ENCODE results near the gene MARK2. TPM values are rescaled to one million over a fixed set of nuclear protein-coding genes. Genes with fewer than 3 reads are reported as not detected.

MARK2 gene
- polyA plus RNA-seq, 1 of the 3 experiments (the other 2 are of a cell fraction) = 18.8 TPM

DNA sequence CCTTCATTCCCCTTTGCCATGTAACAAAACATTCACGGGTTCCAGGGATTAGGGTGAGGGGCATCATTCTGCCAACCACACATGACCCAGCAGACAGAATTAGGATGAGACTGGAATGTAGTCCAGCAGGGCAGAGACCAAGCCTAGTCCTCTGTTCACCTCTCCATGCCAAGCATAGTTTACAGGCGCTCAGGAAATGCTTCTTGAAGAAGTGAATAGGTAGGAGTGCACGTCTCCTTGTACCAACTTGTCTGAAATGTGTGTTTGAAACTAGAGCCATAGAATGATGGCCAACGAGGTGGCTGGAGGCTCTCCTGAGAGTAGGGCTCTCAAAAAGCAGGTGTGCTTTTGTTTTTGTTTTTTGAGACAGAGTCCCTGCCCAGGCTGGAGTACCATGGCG is 17.5 kb upstream of the MARK2 start:
- no peaks in the 10 kb centered on the region for H3K9me2 ChIP-seq
- peaks cover 23% of the 10 kb centered on the region for H3K79me2 ChIP-seq (ENCODE audit: insufficient read depth)
- no peak overlapping the region for H3K27ac ChIP-seq (ENCODE audit: low read depth in 2 of 2, low read length in 1 of 2)
- no peaks in the 10 kb centered on the region; a peak in 1 of 4 replicates for H3K4me1 ChIP-seq (ENCODE audit: control insufficient read depth in 1 of 2, insufficient read depth in 2 of 2, low read depth in 1 of 2, low read length in 1 of 2)
- POLR2A ChIA-PET = no interaction called here
- no peak overlapping the region for H3K4me3 ChIP-seq (ENCODE audit: low read depth in 2 of 2, low read length in 1 of 2)
- peaks cover 34 to 63% of the 10 kb centered on the region in 2 experiments for H3K36me3 ChIP-seq (replicated peaks in 1 of 2; ENCODE audit: control insufficient read depth in 1 of 2, insufficient read depth in 2 of 2, low read length in 1 of 2)
- H3F3A ChIP-seq (replicated peaks; ENCODE audit: insufficient read depth) = peaks cover 3% of the 10 kb centered on the region
- DNase-seq = no peak
- 91% methylated on average over 5 of the region's 5 CpGs for WGBS (ENCODE audit: low lambda C conversion rate)
- no peaks in the 10 kb centered on the region for H3K27me3 ChIP-seq (ENCODE audit: insufficient read depth)
- H3K9me3 ChIP-seq = no peaks in the 10 kb centered on the region
- TF ChIP-seq EZH2phosphoT487 (IDR thresholded peaks at IDR 0.05; ENCODE audit: borderline replicate concordance, low read depth) = no peak
- no peak for TF ChIP-seq JUND (IDR thresholded peaks at IDR 0.05)
- no peak for TF ChIP-seq POLR2AphosphoS5 (IDR thresholded peaks at IDR 0.05; ENCODE audit: low read depth, low read length)
- no peak for TF ChIP-seq RCOR1 (IDR thresholded peaks at IDR 0.05; ENCODE audit: low read length)
- no peak overlapping the region for H3K4me2 ChIP-seq
- peaks cover 14% of the 10 kb centered on the region for H4K20me1 ChIP-seq (ENCODE audit: insufficient read depth)
- CTCF ChIA-PET = interaction anchor here (5.3 kb wide), 1 partner anchor 16 kb away, joined by 21 read pairs; no protein-coding TSS in a partner anchor
- no peak overlapping the region for H3K9ac ChIP-seq
- H2AFZ ChIP-seq (ENCODE audit: low read depth) = no peak overlapping the region

DNA sequence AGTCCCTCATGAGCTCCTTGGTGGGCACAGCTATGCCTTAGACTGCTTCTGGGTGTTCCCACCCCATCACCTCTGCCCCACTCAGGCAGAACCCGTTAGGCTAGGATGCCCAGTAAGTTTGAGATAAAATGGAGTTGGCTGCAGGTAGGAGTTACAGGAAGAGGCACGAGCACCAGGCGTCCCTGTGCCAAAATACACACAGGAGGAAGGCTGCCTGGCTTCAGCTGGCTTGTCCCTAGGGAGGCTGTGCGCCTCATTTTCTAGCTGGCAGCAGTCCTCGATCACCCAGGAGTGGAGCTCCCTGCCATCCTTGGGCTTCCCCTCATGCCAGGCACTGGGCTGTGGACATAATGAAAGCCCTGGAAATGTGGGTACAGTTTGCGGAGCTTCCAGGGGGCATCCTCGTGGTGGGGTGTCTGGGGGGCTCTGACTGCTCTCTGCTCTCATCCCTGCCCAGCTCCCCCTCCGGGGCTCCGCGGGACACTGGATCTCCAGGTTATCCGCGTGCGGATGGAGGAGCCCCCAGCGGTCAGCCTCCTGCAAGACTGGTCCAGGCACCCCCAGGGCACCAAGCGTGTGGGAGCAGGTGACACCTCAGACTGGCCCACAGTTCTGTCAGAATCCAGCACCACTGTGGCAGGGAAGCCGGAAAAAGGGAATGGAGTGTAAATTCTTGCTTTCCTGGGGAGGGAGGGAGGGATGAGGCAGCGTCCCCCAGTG is 12.3 kb upstream of the MARK2 start:
- TF ChIP-seq NFIC (IDR thresholded peaks at IDR 0.05; ENCODE audit: borderline replicate concordance) (no peak), RXRA (IDR thresholded peaks at IDR 0.05; ENCODE audit: borderline replicate concordance, low read depth) (no peak), NRF1 (IDR thresholded peaks at IDR 0.05; ENCODE audit: low read depth, low read length) (no peak), POLR2AphosphoS5 (IDR thresholded peaks at IDR 0.05; ENCODE audit: low read depth, low read length) (no peak), TAF1 (IDR thresholded peaks at IDR 0.05; ENCODE audit: borderline replicate concordance, low read depth, low read length) (no peak), FOXJ3 (CRISPR knock-in tag; IDR thresholded peaks at IDR 0.05) (no peak), MXI1 (IDR thresholded peaks at IDR 0.05; ENCODE audit: low read depth, low read length) (no peak), TCF12 (IDR thresholded peaks at IDR 0.05) (no peak), FOSL2 (IDR thresholded peaks at IDR 0.05; ENCODE audit: borderline replicate concordance, low read depth) (no peak), YY1 (IDR thresholded peaks at IDR 0.05; ENCODE audit: low read depth) (no peak), RAD21 (IDR thresholded peaks at IDR 0.05; ENCODE audit: low read length) (no peak)
- TF ChIP-seq, protein P1, sequence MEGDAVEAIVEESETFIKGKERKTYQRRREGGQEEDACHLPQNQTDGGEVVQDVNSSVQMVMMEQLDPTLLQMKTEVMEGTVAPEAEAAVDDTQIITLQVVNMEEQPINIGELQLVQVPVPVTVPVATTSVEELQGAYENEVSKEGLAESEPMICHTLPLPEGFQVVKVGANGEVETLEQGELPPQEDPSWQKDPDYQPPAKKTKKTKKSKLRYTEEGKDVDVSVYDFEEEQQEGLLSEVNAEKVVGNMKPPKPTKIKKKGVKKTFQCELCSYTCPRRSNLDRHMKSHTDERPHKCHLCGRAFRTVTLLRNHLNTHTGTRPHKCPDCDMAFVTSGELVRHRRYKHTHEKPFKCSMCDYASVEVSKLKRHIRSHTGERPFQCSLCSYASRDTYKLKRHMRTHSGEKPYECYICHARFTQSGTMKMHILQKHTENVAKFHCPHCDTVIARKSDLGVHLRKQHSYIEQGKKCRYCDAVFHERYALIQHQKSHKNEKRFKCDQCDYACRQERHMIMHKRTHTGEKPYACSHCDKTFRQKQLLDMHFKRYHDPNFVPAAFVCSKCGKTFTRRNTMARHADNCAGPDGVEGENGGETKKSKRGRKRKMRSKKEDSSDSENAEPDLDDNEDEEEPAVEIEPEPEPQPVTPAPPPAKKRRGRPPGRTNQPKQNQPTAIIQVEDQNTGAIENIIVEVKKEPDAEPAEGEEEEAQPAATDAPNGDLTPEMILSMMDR (IDR thresholded peaks at IDR 0.05) = no peak
- TF ChIP-seq, protein P2, sequence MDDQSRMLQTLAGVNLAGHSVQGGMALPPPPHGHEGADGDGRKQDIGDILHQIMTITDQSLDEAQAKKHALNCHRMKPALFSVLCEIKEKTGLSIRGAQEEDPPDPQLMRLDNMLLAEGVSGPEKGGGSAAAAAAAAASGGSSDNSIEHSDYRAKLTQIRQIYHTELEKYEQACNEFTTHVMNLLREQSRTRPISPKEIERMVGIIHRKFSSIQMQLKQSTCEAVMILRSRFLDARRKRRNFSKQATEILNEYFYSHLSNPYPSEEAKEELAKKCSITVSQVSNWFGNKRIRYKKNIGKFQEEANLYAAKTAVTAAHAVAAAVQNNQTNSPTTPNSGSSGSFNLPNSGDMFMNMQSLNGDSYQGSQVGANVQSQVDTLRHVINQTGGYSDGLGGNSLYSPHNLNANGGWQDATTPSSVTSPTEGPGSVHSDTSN (IDR thresholded peaks at IDR 0.05) = no peak
- TF ChIP-seq, protein P3, sequence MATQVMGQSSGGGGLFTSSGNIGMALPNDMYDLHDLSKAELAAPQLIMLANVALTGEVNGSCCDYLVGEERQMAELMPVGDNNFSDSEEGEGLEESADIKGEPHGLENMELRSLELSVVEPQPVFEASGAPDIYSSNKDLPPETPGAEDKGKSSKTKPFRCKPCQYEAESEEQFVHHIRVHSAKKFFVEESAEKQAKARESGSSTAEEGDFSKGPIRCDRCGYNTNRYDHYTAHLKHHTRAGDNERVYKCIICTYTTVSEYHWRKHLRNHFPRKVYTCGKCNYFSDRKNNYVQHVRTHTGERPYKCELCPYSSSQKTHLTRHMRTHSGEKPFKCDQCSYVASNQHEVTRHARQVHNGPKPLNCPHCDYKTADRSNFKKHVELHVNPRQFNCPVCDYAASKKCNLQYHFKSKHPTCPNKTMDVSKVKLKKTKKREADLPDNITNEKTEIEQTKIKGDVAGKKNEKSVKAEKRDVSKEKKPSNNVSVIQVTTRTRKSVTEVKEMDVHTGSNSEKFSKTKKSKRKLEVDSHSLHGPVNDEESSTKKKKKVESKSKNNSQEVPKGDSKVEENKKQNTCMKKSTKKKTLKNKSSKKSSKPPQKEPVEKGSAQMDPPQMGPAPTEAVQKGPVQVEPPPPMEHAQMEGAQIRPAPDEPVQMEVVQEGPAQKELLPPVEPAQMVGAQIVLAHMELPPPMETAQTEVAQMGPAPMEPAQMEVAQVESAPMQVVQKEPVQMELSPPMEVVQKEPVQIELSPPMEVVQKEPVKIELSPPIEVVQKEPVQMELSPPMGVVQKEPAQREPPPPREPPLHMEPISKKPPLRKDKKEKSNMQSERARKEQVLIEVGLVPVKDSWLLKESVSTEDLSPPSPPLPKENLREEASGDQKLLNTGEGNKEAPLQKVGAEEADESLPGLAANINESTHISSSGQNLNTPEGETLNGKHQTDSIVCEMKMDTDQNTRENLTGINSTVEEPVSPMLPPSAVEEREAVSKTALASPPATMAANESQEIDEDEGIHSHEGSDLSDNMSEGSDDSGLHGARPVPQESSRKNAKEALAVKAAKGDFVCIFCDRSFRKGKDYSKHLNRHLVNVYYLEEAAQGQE (IDR thresholded peaks at IDR 0.05; ENCODE audit: low read depth, low read length) = no peak
- TF ChIP-seq, protein P4, sequence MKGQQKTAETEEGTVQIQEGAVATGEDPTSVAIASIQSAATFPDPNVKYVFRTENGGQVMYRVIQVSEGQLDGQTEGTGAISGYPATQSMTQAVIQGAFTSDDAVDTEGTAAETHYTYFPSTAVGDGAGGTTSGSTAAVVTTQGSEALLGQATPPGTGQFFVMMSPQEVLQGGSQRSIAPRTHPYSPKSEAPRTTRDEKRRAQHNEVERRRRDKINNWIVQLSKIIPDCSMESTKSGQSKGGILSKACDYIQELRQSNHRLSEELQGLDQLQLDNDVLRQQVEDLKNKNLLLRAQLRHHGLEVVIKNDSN (IDR thresholded peaks at IDR 0.05; ENCODE audit: borderline replicate concordance, low read depth) = no peak
- TF ChIP-seq, protein P5, sequence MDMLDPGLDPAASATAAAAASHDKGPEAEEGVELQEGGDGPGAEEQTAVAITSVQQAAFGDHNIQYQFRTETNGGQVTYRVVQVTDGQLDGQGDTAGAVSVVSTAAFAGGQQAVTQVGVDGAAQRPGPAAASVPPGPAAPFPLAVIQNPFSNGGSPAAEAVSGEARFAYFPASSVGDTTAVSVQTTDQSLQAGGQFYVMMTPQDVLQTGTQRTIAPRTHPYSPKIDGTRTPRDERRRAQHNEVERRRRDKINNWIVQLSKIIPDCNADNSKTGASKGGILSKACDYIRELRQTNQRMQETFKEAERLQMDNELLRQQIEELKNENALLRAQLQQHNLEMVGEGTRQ (IDR thresholded peaks at IDR 0.05; ENCODE audit: borderline replicate concordance, low read depth, low read length) = no peak
- 80% methylated on average over 8 of the region's 17 CpGs for WGBS (ENCODE audit: low lambda C conversion rate)
- H3K9me2 ChIP-seq = no peaks in the 10 kb centered on the region
- H3K9me3 ChIP-seq = no peaks in the 10 kb centered on the region
- H3K79me2 ChIP-seq (ENCODE audit: insufficient read depth) = no peaks in the 10 kb centered on the region
- peaks cover 7% of the 10 kb centered on the region for H3F3A ChIP-seq (replicated peaks; ENCODE audit: insufficient read depth)
- DNase-seq = no peak
- H3K4me1 ChIP-seq (ENCODE audit: control insufficient read depth in 1 of 2, insufficient read depth in 2 of 2, low read depth in 1 of 2, low read length in 1 of 2) = no peaks in the 10 kb centered on the region
- CTCF ChIA-PET = interaction anchor here (0.6 to 5.3 kb wide), 3 partner anchors 11 to 59 kb away, joined by 3 to 21 read pairs (median 4); no protein-coding TSS in a partner anchor
- no peak overlapping the region for H3K4me3 ChIP-seq (ENCODE audit: low read depth in 2 of 2, low read length in 1 of 2)
- H3K27me3 ChIP-seq (ENCODE audit: insufficient read depth) = no peaks in the 10 kb centered on the region
- no peak overlapping the region for H3K9ac ChIP-seq
- H3K27ac ChIP-seq (ENCODE audit: low read depth in 2 of 2, low read length in 1 of 2) = no peak overlapping the region
- H3K36me3 ChIP-seq (replicated peaks in 1 of 2; ENCODE audit: control insufficient read depth in 1 of 2, insufficient read depth in 2 of 2, low read length in 1 of 2) = peaks cover 11 to 30% of the 10 kb centered on the region in 2 experiments
- POLR2A ChIA-PET = interaction anchor here (2.1 kb wide), 1 partner anchor 10 kb away, joined by 4 read pairs; no protein-coding TSS in a partner anchor
- no peak overlapping the region for H2AFZ ChIP-seq (ENCODE audit: low read depth)
- H3K4me2 ChIP-seq = no peak overlapping the region
- H4K20me1 ChIP-seq (ENCODE audit: insufficient read depth) = no peaks in the 10 kb centered on the region

Data from SK-N-SH (cell line).